Measurements from ENCODE around the gene FOXJ2. TPM values are rescaled to one million over a fixed set of nuclear protein-coding genes. Genes with fewer than 3 reads are reported as not detected.

Gene FOXJ2
- total RNA-seq, 1 experiment from 2014 or later = 5.5 TPM

GRCh38 chr12:8040791-8041190 lies 8.3 kb downstream of the FOXJ2 start:
- H4K8ac ChIP-seq (replicated peaks; ENCODE audit: insufficient read length, low read depth, low read length) = no peak overlapping the region
- no peaks in the 10 kb centered on the region for H4K20me1 ChIP-seq (ENCODE audit: control insufficient read depth, insufficient read depth, insufficient read length)
- H3K23me2 ChIP-seq (ENCODE audit: insufficient read length, low read depth, low read length, poor library complexity, severe bottlenecking) = peaks cover 5% of the 10 kb centered on the region
- no peak overlapping the region for H2AK5ac ChIP-seq (ENCODE audit: insufficient read length, low read length)
- Mint-ChIP-seq H3K36me3 (ENCODE audit: insufficient read depth in 1 of 3, low read depth in 3 of 3) (peaks cover 10 to 38% (median 25%) of the 10 kb centered on the region in 3 experiments; a peak in 6 of 7 replicates), H3K4me1 (peaks cover 32 to 36% of the 10 kb centered on the region in 2 experiments), H3K27me3 (ENCODE audit: low read depth) (peaks cover 3% of the 10 kb centered on the region; the same call in 1 of the 2 replicates), H3K9me3 (no peaks in the 10 kb centered on the region), H3K27ac (no peak overlapping the region), H3K4me3 (no peak overlapping the region)
- H3K4me2 ChIP-seq (ENCODE audit: insufficient read depth, insufficient read length, low read length) = no peak overlapping the region
- no peak overlapping the region for H2BK12ac ChIP-seq (ENCODE audit: insufficient read length, low read depth, low read length)
- no peak overlapping the region for H3T11ph ChIP-seq (ENCODE audit: low read length)
- no peak overlapping the region for H4K91ac ChIP-seq (ENCODE audit: insufficient read length, low read depth, low read length)
- H3K14ac ChIP-seq (ENCODE audit: insufficient read depth, low read length) = no peak overlapping the region
- H2BK120ac ChIP-seq (ENCODE audit: low read depth, low read length, poor library complexity, severe bottlenecking) = no peak overlapping the region
- no peak overlapping the region for H3K9ac ChIP-seq (ENCODE audit: extremely low read depth, insufficient read length, low read length)
- no peak overlapping the region for H4K5ac ChIP-seq (ENCODE audit: insufficient read length, low read depth, low read length)
- no peaks in the 10 kb centered on the region for H3K27me3 ChIP-seq (ENCODE audit: insufficient read depth, low read length)
- no peak overlapping the region for H2BK5ac ChIP-seq (ENCODE audit: insufficient read length, low read length)
- no peak for DNase-seq
- TF ChIP-seq, protein P1, sequence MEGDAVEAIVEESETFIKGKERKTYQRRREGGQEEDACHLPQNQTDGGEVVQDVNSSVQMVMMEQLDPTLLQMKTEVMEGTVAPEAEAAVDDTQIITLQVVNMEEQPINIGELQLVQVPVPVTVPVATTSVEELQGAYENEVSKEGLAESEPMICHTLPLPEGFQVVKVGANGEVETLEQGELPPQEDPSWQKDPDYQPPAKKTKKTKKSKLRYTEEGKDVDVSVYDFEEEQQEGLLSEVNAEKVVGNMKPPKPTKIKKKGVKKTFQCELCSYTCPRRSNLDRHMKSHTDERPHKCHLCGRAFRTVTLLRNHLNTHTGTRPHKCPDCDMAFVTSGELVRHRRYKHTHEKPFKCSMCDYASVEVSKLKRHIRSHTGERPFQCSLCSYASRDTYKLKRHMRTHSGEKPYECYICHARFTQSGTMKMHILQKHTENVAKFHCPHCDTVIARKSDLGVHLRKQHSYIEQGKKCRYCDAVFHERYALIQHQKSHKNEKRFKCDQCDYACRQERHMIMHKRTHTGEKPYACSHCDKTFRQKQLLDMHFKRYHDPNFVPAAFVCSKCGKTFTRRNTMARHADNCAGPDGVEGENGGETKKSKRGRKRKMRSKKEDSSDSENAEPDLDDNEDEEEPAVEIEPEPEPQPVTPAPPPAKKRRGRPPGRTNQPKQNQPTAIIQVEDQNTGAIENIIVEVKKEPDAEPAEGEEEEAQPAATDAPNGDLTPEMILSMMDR (conservative IDR thresholded peaks at IDR 0.05) = no peak
- peaks cover 13% of the 10 kb centered on the region; the same call in 1 of the 2 replicates for H3K4me1 ChIP-seq (ENCODE audit: insufficient read depth, low read length)
- no peaks in the 10 kb centered on the region for H3K9me3 ChIP-seq (ENCODE audit: control insufficient read depth, low read depth, low read length)
- H3K23ac ChIP-seq (ENCODE audit: insufficient read length, low read depth, low read length) = no peak overlapping the region
- no peak overlapping the region for H3K27ac ChIP-seq (ENCODE audit: insufficient read length, low read depth, low read length)
- no peak overlapping the region for H2BK15ac ChIP-seq (ENCODE audit: low read depth, low read length)
- no peak overlapping the region for H3K18ac ChIP-seq (ENCODE audit: insufficient read length, low read depth, low read length)
- H3K56ac ChIP-seq (ENCODE audit: insufficient read length, low read depth, low read length) = no peak overlapping the region
- no CpG with 5 or more reads among the region's 1 CpG for WGBS (ENCODE audit: extremely low coverage, insufficient read length, low lambda C conversion rate)
- H3K79me1 ChIP-seq (ENCODE audit: insufficient read depth, low read depth, low read length, poor library complexity, severe bottlenecking) = no peaks in the 10 kb centered on the region
- no peaks in the 10 kb centered on the region for H3K79me2 ChIP-seq (ENCODE audit: insufficient read depth, low read length)
- H3K4ac ChIP-seq (ENCODE audit: low read depth, low read length) = no peak overlapping the region
- H2BK20ac ChIP-seq (ENCODE audit: low read depth, low read length, poor library complexity, severe bottlenecking) = no peak overlapping the region
- no peak overlapping the region for H2AFZ ChIP-seq (ENCODE audit: low read length)

Data from H9 (cell line).